ENCODE results near the gene ANK3.

ANK3 gene

DNA sequence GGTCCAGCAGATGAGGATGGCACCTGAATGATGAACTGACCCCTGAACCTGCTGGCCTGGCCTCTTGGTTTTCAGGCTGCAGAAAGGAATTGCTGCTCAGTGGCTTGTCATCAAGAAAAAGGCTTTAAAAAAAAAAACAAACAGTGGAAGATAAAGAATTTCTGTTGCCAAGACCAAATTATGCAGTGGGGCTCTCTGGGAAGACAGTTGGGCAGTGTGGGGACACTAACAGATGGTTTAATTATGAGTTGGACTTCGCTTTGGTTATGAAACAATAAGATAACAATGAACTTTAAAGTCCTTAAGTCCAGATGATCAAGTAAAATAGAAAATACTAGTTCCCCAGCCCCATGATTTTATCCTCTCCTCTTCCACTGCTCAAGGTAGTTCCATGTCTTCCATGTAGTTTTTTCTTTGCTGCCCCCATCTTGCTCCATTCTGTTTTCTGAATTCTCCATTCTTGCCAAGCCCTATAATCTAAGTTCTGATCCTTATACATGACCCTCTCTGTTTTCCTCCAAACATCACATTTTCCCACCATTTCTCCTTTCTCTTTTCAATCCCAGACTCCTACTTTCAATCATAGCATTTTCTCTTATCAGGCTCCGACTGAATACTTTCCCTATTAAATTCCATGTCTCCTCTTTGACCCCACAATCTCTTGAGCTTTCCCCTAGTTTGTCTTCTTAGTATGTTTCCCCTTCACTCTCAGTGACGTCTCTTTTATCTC is 52.6 kb downstream of the ANK3 start:
- TF ChIP-seq GATA3 (IDR thresholded peaks at IDR 0.05; ENCODE audit: low read depth, low read length): no peak
- TF ChIP-seq GATA2 (IDR thresholded peaks at IDR 0.05; ENCODE audit: low read depth, low read length): no peak

DNA sequence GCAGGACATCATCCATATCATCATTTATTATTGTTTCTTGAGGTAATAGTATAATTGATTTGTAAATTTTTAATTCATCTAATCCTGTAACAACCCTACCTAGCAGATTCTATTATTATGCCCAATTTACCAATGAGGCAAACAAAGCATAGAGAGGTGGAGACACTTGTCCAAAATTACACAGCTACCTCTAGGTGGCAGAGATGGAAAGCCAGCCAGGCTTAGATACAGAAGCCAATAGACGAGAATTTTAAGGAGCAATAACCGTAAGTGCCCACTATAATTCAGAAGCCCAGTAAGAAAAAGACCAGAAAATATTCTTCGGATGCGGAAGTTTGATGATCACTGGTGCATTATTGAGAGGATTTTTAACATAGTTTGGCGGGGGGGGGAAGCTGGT is 54.0 kb downstream of the ANK3 start:
- TF ChIP-seq GATA3 (IDR thresholded peaks at IDR 0.05; ENCODE audit: low read depth, low read length) (no peak), GATA2 (IDR thresholded peaks at IDR 0.05; ENCODE audit: low read depth, low read length) (no peak)

DNA sequence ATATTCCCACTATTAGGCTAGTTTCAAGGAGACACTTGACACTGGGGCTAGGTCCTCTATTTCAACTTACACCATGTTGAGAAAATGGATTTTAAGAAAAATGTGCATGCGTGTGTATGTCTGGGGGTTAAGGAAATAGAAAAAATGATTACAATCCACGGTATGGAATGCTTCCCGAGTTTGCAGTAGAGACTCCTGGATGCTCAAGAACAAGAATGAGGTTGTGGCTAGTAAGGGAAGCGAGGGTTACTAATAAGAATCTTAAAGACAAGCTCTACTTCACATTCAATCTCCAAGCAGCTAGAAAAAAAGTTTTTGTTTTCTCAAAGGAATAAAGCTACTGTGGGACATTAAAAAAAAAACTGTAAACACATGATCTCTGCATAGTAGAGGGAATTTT is 54.7 kb downstream of the ANK3 start:
- TF ChIP-seq GATA3 (IDR thresholded peaks at IDR 0.05; ENCODE audit: low read depth, low read length) (no peak), GATA2 (IDR thresholded peaks at IDR 0.05; ENCODE audit: low read depth, low read length) (no peak)

DNA sequence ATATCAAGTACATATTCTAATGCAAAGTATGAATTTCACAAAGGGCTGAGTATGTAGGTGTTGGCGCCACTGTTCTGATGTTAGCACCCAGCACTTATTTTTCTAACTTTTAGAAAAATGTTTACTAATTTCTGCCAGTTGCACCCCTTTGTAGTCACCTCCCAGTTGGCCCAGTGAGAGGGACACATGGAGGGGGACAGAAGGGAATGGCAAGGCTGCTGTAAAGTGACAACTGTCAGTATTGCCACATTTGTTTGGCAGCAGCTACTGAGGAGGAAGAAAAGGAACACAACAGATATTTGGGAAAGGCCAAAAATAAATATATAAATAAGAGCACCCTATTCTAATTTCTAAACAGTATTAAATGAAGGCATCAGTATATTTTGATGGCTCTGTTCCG is 57.3 kb downstream of the ANK3 start:
- TF ChIP-seq GATA2 (IDR thresholded peaks at IDR 0.05; ENCODE audit: low read depth, low read length) (no peak), GATA3 (IDR thresholded peaks at IDR 0.05; ENCODE audit: low read depth, low read length) (no peak)

DNA sequence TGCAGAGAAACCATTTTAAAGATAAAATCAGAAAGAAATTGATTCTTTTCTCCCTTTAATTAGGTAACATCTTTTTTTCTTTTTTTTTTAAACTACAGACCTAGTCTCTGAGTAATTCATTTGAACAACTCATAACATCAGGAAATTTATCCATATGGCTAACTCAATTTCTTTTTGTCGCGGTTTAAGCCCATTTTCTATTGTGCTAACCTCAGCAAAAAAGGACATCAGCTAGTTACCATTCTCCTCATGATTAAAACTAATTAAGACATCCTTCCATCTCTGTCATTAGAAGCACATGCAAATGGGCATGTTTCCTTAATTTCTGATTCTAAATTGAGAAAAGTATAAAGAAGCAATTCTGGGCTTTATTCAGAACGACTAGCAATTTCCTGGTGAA is 57.8 kb downstream of the ANK3 start:
- TF ChIP-seq GATA2 (IDR thresholded peaks at IDR 0.05; ENCODE audit: low read depth, low read length) (no peak), GATA3 (IDR thresholded peaks at IDR 0.05; ENCODE audit: low read depth, low read length) (no peak)

DNA sequence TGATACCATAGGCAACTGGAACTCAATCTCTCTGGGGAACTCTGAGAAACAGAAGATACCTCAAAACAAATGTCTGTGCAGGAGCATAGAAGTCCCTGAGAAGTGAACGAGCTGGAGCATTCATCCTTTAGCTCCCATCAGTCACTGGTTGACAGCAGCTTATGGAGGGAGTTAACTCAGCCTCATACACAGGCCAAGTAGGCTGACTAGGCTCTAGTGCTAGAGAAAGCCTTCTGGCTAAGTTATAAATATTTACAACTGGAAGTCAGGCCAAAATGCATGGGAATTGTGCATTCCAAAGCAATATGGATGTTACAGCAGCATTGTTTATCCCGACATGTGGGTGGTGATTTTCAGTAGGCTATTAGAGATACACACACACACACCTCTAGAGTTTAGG is 66.5 kb downstream of the ANK3 start:
- TF ChIP-seq GATA3 (IDR thresholded peaks at IDR 0.05; ENCODE audit: low read depth, low read length) (no peak), GATA2 (IDR thresholded peaks at IDR 0.05; ENCODE audit: low read depth, low read length) (no peak)

DNA sequence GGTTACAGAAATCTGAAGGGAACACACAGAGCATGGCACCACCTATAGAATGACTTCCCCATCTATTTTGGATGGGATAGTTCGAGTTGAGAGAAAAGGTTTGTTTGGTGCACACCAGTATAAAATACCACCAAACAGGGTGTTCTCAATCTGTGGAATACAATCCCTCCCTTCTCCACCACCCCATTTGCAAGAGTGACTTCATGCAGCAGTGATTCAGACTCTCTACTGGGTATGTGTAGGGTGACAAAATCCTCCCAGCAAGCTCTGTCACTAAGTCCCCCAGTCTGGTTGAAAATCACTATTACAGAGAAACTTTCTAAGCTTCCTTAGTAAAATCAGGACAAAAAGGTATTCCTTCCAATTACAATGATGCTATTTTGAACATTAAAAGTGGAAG is 69.0 kb downstream of the ANK3 start:
- no peak for TF ChIP-seq GATA2 (IDR thresholded peaks at IDR 0.05; ENCODE audit: low read depth, low read length)
- no peak for TF ChIP-seq GATA3 (IDR thresholded peaks at IDR 0.05; ENCODE audit: low read depth, low read length)

DNA sequence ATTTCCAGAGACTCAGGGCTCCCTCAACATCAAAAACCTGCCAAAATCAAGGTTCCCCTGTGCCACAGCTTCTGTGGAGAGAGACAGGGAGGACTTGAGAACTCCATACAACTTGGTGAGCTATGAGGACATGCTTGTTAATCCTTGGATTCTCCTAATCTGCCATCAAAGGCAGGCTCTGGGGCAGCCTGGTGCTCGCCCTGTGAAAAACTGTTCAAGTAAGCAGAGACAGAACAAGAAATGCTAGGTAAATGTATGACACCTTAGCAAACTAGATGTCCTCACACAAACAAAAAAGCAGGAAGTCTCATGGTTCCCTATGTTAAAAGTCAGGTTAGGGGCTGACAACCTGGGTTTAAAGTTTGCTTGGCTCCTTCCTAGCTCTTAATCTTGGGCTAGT is 73.6 kb downstream of the ANK3 start:
- TF ChIP-seq GATA3 (IDR thresholded peaks at IDR 0.05; ENCODE audit: low read depth, low read length): no peak

DNA sequence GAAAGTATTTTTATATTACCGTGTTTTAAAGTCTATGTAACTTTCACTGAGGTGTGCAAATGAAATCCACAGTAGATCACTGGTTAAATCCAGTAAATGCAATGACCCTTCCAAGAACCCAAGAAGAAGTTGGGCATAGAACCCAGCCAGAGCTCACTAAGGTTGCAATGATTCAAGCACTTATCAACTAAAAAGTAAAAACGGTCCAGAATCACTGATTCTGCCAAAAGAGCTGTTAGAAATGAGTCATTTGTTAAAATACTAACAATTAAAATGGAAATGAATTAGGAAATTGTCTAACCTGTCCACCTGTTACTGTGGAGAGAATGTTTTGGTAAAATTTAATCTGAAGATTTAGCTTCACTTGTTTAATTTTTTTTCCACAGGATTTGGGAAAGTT is 74.4 kb downstream of the ANK3 start:
- TF ChIP-seq GATA2 (IDR thresholded peaks at IDR 0.05; ENCODE audit: low read depth, low read length) (no peak), GATA3 (IDR thresholded peaks at IDR 0.05; ENCODE audit: low read depth, low read length) (no peak)

DNA sequence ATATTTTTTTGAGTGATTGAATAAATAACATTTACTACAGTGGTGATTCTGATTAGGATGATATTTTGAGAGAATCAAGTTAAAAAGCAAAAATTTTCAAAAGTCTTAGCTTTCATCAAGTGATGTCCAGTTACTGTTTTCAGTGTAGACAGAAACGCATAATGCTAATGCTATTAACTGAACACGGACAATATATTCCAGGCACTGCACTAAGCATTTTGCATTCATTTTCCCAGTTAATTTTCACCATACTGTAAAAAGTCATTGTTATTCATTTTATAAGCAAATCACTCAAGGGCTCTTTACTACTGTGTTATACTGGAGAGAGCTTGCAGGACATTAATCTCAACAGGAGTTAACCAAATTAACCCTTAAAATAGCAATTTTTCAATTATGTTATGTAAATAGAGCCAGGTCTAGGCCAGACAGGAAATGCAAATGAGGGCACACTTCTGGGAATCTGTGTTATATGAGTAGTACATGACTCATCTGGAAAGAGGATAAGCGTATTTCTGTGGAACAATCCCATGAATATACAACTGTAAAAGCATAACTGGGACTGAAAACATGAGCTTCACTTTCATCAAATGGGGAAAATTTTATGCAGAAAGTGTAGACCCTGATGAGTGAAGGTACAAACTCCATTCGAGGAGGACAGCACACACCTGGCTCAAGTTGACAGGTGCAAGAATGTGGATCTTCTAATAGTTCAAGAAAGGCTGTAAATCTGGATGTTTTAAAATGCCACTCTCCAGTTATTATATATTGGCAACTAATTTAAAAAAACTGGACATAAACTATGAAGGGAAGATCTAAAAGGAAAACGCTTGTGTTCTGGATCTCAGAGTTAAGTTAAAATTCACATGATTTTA is 75.4 kb downstream of the ANK3 start:
- TF ChIP-seq GATA3 (IDR thresholded peaks at IDR 0.05; ENCODE audit: low read depth, low read length): no peak
- TF ChIP-seq GATA2 (IDR thresholded peaks at IDR 0.05; ENCODE audit: low read depth, low read length): no peak

DNA sequence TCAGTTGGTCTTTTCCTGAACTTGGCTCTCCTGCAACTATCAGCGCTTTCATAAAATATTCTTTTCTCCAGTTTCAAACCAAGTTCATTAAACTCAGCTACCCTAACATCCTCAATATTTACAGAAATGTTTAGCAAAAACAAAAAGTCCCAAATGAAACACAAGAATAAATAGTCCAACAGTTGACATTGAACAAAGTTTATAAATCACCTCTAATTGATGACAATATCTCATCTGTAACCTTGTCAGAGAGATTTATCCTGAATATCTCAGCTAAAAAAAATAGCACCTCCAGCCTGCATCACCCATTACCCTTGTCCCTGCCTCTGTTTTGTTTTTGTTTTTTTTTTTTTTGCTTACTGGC is 76.1 kb downstream of the ANK3 start:
- no peak for TF ChIP-seq GATA3 (IDR thresholded peaks at IDR 0.05; ENCODE audit: low read depth, low read length)
- no peak for TF ChIP-seq GATA2 (IDR thresholded peaks at IDR 0.05; ENCODE audit: low read depth, low read length)

DNA sequence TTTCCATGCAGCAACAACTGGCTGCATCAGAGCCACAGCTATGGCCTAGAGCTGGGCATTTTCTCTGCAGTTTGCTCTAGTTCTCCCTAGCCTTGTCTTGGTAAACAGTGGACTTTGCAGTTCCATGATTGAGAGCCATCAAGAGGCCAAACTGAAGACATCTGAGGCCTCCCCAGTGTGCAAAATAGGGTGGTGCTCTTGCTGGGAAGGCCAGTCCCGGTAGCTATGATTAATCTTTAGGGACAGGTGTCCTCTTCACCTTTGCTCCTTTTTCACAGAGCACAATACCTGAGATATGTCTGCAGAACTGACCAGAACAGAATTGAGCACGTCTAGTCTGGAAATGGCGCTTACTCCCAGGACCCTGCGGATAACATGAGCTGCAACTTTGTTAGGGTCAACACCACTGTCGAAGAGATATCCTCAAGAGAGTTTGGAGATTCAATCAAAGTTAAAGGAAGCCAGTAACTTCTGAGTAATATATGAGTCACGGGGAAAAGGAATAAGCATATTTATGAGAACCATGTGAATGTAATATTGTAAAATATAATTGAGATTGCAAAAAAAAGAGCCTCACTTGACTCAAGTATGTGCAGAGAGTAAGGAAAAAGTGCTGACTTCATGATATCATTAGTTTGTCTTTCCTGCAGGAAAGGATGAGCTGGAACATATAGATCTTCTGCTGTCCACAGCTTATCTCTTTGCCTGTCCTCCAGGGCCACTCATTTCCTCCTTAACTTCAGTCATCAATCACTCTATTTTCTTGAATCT is 76.7 kb downstream of the ANK3 start:
- no peak for TF ChIP-seq GATA3 (IDR thresholded peaks at IDR 0.05; ENCODE audit: low read depth, low read length)
- TF ChIP-seq GATA2 (IDR thresholded peaks at IDR 0.05; ENCODE audit: low read depth, low read length): no peak

DNA sequence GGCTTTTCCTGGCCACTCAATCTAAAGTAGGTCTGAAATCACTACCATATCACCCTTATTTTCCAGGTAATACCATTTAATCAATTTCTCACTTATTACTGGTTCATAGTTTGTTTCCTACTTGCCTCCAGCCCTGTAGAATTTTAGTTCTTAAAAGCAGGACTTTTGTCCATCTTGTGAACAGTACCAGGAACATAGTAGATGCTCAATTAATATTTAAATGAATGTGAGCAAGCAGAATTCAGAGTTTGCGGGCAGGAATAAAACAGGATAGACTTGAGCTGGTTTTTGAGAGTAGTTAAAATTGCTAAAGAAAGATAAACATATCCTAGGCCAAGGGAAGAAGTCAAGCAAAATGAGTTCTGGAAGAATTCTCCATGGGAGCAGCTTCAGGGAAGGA is 77.9 kb downstream of the ANK3 start:
- no peak for TF ChIP-seq GATA2 (IDR thresholded peaks at IDR 0.05; ENCODE audit: low read depth, low read length)
- no peak for TF ChIP-seq GATA3 (IDR thresholded peaks at IDR 0.05; ENCODE audit: low read depth, low read length)

DNA sequence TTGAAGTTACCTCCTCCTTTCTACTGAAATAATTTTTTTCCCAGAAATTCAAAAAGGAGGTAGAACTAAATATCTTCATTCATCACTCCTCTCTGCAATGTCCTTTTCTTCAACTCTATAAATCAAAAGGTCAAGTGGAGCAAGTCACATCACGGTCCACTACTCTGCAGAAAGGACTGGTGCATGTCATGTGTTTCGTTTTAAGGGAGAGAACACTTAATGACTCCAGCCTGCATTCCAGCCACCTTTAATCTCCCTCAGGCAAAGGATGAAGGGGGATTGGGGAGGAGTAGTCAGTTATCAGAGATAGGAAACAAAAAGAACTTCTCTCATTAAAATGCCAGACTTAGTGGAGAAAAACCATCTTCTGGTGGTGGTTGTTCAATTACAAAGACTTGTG is 78.9 kb downstream of the ANK3 start:
- no peak for TF ChIP-seq GATA3 (IDR thresholded peaks at IDR 0.05; ENCODE audit: low read depth, low read length)
- TF ChIP-seq GATA2 (IDR thresholded peaks at IDR 0.05; ENCODE audit: low read depth, low read length): no peak
